NCI-H345 (cell line): ENCODE results near the gene PALLD.

ENCODE experiments used
- DNase-seq: peaks from one replicate; lab custom pipeline; 2025; lab: John Stamatoyannopoulos, UW

Gene PALLD

GRCh38 chr4:168853770-168854169 is 356.9 kb downstream of the PALLD start:
- DNase-seq: no peak

- no peak for DNase-seq
These were observed 357.6 kb downstream of the PALLD start for GRCh38 chr4:168854350-168854921.

GRCh38 chr4:168856312-168856711 is 359.5 kb downstream of the PALLD start:
- no peak for DNase-seq

GRCh38 chr4:168857009-168857408 is 360.2 kb downstream of the PALLD start:
- no peak for DNase-seq

- no peak for DNase-seq
These were observed 360.9 kb downstream of the PALLD start for GRCh38 chr4:168857546-168858314.

GRCh38 chr4:168859100-168859499 is 362.2 kb downstream of the PALLD start:
- no peak for DNase-seq

- DNase-seq: no peak
These were observed 363.2 kb downstream of the PALLD start for GRCh38 chr4:168859888-168860694.

GRCh38 chr4:168860827-168861226 is 364.0 kb downstream of the PALLD start:
- no peak for DNase-seq

- no peak for DNase-seq
These were observed 367.1 kb downstream of the PALLD start for GRCh38 chr4:168863719-168864647.

- no peak for DNase-seq
These were observed 368.1 kb downstream of the PALLD start for GRCh38 chr4:168864821-168865541.

GRCh38 chr4:168865854-168866253 is 369.0 kb downstream of the PALLD start:
- no peak for DNase-seq

- no peak for DNase-seq
These were observed 369.8 kb downstream of the PALLD start for GRCh38 chr4:168866635-168867034.

GRCh38 chr4:168867128-168867527 is 370.3 kb downstream of the PALLD start:
- DNase-seq: no peak

- DNase-seq: no peak
These were observed 371.4 kb downstream of the PALLD start for GRCh38 chr4:168868044-168868781.

GRCh38 chr4:168868802-168869201 is 371.9 kb downstream of the PALLD start:
- no peak for DNase-seq

GRCh38 chr4:168870004-168870403 is 373.2 kb downstream of the PALLD start:
- DNase-seq: no peak

GRCh38 chr4:168871632-168872031 is 374.8 kb downstream of the PALLD start:
- DNase-seq: no peak

- no peak for DNase-seq
These were observed 377.2 kb downstream of the PALLD start for GRCh38 chr4:168874083-168874482.

GRCh38 chr4:168876106-168876505 is 379.3 kb downstream of the PALLD start:
- DNase-seq: no peak
